Esophagus squamous epithelium (tissue), 5 donors: ENCODE data around the gene SV2C. TPM values are rescaled to one million over a fixed set of nuclear protein-coding genes. Genes with fewer than 3 reads are reported as not detected.

Experiments
- DNase-seq: peaks from one replicate; lab custom pipeline; 2025; lab: John Stamatoyannopoulos, UW
- H3K27ac ChIP-seq, 4 donors: fragments of 200-600 bp; sonication (generic); one replicate each; pipeline ENCODE4 v1.5.1; 2016 to 2019; ENCODE audit warnings: mild to moderate bottlenecking in 1 of 4
- H3K27me3 ChIP-seq, 4 donors: fragments of 200-600 bp; sonication (generic); 1 replicate in 3 of 4; 2 replicates in 1 of 4; pipeline versions ENCODE4 v1.5.1 to v1.6.0; 2017 to 2021; ENCODE audit warnings: antibody characterized with exemption in 1 of 4
- H3K36me3 ChIP-seq, 3 donors: fragments of 200-600 bp; sonication (generic); one replicate each; pipeline ENCODE4 v1.5.1; 2016 to 2019
- H3K4me1 ChIP-seq, 3 donors: fragments of 200-600 bp; sonication (generic); one replicate each; pipeline ENCODE4 v1.5.1; 2017 to 2019
- H3K4me3 ChIP-seq, 4 donors: fragments of 200-600 bp; sonication (generic); 1 replicate in 3 of 4; 2 replicates in 1 of 4; pipeline ENCODE4 v1.5.1; 2016 to 2019; ENCODE audit warnings: mild to moderate bottlenecking in 2 of 4, moderate library complexity in 1 of 4
- H3K9me3 ChIP-seq, 3 donors: fragments of 200-600 bp; sonication (generic); one replicate each; pipeline ENCODE4 v1.5.1; 2016 to 2019
- POLR2A ChIP-seq, 4 donors: fragments of 450-650 bp; IDR thresholded peaks; one replicate each; pipeline ENCODE4 v1.6.1; 2017; ENCODE audit warnings: antibody characterized with exemption in 4 of 4, mild to moderate bottlenecking in 4 of 4, moderate library complexity in 3 of 4
- WGBS, 2 donors: methylation state at CpG; one replicate each; pipeline ENCODE4 v1.1.5; 2018; 5-methylcytosine and 5-hydroxymethylcytosine counted together
- intact Hi-C: fragments of 100-400 bp; cut with DNase I; formaldehyde crosslinking; loops from one replicate; pipeline ENCODE4 v1.15.0; 2022
- total RNA-seq, 4 donors: library from RNA; depleted of rRNA; stranded (reverse); fragments of >200 nt; gene quantifications; one replicate each; pipeline ENCODE4 v1.1.0, GENCODE V29; 2016
- TF ChIP-seq, protein P1 (sequence below), 6 experiments: fragments of 450-650 bp in 4 of 6; fragments of 200-600 bp in 2 of 6; sonication (generic) in 2 of 6; IDR thresholded peaks; one replicate each; pipeline ENCODE4 v1.5.1; 2016 to 2019; ENCODE audit warnings: antibody characterized with exemption in 6 of 6, mild to moderate bottlenecking in 4 of 6, moderate library complexity in 4 of 6
- donor health status: DM: yes; HTN: yes; CAD: no.

SV2C gene
- total RNA-seq, 4 donors from 2014 or later, result under 0.01 to 0.26 (median 0.06) TPM

DNA sequence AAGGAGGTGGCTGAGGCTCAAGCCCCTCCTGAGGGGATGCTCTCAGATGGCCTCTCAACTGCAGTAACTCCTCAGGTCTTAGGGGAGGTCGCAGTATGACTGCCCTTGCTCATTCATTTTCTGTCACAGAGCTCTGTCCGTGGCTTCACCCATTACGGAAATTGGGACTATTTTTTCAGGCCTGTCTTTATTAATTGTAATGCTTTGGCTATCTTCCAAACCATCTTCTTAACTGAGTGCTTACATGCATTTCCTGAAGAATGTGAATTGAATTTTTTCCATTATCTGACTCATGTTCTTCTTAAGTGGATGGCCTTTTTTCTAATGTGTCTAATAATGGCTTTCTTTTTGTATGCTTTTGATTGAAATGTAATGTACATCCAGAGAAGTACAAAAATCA lies 36.4 kb upstream of the SV2C start:
- no peaks in the 10 kb centered on the region for H3K36me3 ChIP-seq
- DNase-seq, result no peak
- H3K9me3 ChIP-seq, result peaks cover 0 to 6% (median 0%) of the 10 kb centered on the region in 3 donors
- no peak overlapping the region for H3K27ac ChIP-seq
- no peak for TF ChIP-seq POLR2A (IDR thresholded peaks at IDR 0.05)
- TF ChIP-seq, protein P1, sequence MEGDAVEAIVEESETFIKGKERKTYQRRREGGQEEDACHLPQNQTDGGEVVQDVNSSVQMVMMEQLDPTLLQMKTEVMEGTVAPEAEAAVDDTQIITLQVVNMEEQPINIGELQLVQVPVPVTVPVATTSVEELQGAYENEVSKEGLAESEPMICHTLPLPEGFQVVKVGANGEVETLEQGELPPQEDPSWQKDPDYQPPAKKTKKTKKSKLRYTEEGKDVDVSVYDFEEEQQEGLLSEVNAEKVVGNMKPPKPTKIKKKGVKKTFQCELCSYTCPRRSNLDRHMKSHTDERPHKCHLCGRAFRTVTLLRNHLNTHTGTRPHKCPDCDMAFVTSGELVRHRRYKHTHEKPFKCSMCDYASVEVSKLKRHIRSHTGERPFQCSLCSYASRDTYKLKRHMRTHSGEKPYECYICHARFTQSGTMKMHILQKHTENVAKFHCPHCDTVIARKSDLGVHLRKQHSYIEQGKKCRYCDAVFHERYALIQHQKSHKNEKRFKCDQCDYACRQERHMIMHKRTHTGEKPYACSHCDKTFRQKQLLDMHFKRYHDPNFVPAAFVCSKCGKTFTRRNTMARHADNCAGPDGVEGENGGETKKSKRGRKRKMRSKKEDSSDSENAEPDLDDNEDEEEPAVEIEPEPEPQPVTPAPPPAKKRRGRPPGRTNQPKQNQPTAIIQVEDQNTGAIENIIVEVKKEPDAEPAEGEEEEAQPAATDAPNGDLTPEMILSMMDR (IDR thresholded peaks at IDR 0.05), result no peak
- WGBS, 2 donors, result 39 to 40% methylated on average over 3 of the region's 3 CpGs
- intact Hi-C loops, result no loop called here
- no peak overlapping the region for H3K4me3 ChIP-seq
- H3K27me3 ChIP-seq, result no peaks in the 10 kb centered on the region
- H3K4me1 ChIP-seq, result no peaks in the 10 kb centered on the region

DNA sequence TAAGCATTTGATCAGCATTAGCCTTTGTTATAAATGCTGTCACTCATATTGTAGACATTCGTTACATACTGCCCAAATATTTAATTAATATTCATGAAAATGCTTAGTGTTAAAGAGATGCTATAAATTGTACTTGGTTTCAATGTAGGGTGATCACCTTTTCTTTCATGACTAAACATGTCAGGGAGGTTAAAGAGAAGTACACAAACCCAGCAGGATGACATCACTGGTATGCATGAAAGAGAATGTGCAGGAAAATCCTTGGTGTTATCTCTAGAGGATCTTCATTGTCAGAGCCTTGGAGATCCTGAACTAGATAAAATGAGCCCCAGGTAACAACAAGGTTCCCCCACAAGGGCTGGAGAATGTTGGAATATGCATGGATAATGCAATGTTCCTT lies 33.0 kb upstream of the SV2C start:
- H3K27ac ChIP-seq, result no peak overlapping the region
- H3K36me3 ChIP-seq, result no peaks in the 10 kb centered on the region
- 50 to 55% methylated on average over 1 of the region's 1 CpG for WGBS, 2 donors
- intact Hi-C loops, result no loop called here
- no peak for DNase-seq
- H3K27me3 ChIP-seq, result no peaks in the 10 kb centered on the region
- no peaks in the 10 kb centered on the region for H3K4me1 ChIP-seq
- TF ChIP-seq POLR2A (IDR thresholded peaks at IDR 0.05), result no peak
- no peak overlapping the region for H3K4me3 ChIP-seq
- H3K9me3 ChIP-seq, result peaks cover 0 to 3% (median 0%) of the 10 kb centered on the region in 3 donors

GRCh38 chr5:76062502-76063041 lies 20.6 kb upstream of the SV2C start:
- no peak for DNase-seq

DNA sequence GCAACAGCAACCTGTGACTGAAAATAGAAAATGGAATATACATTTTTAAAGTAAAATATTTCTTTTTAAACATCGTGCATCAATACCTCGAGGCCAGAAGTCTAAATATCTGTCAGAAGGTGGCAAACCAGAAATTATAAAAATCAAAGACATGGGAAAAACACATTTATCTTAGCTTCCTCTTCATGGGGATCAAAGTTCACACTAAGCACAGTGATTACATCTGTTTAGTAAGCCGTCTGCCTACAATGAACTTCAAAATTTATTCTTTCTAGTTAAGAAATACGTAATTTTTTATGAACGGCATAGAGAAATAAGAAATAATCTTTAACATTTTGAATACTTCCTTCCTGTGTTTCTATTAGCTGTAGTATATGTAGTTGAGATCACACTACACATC lies 17.9 kb upstream of the SV2C start:
- Histone ChIP-seq H3K36me3 (no peaks in the 10 kb centered on the region), H3K4me3 (no peak overlapping the region), H3K9me3 (no peaks in the 10 kb centered on the region), H3K27me3 (no peaks in the 10 kb centered on the region), H3K4me1 (no peaks in the 10 kb centered on the region), H3K27ac (no peak overlapping the region)
- 65 to 72% methylated on average over 5 of the region's 5 CpGs for WGBS, 2 donors
- TF ChIP-seq POLR2A (IDR thresholded peaks at IDR 0.05), result no peak
- TF ChIP-seq, protein P1 (IDR thresholded peaks at IDR 0.05), result no peak
- DNase-seq, result no peak
- intact Hi-C loops, result no loop called here

More at GRCh38 chr5:76062502-76063041, 20.6 kb upstream of the SV2C start:
- TF ChIP-seq, protein P1 (IDR thresholded peaks at IDR 0.05), result no peak
- TF ChIP-seq POLR2A (IDR thresholded peaks at IDR 0.05), result no peak
- WGBS, 2 donors, result 60 to 69% methylated on average over 4 of the region's 4 CpGs
- Histone ChIP-seq H3K4me1 (no peaks in the 10 kb centered on the region), H3K36me3 (no peaks in the 10 kb centered on the region), H3K27ac (no peak overlapping the region), H3K27me3 (no peaks in the 10 kb centered on the region), H3K9me3 (no peaks in the 10 kb centered on the region), H3K4me3 (no peak overlapping the region)
- intact Hi-C loops, result no loop called here

GRCh38 chr5:76069061-76069735 lies 14.0 kb upstream of the SV2C start:
- no peaks in the 10 kb centered on the region for H3K36me3 ChIP-seq

More at GRCh38 chr5:76069061-76069735, 14.0 kb upstream of the SV2C start:
- intact Hi-C loops, result no loop called here
- Histone ChIP-seq H3K9me3 (no peaks in the 10 kb centered on the region), H3K4me1 (no peaks in the 10 kb centered on the region), H3K27ac (no peak overlapping the region), H3K4me3 (no peak overlapping the region), H3K27me3 (peaks cover 0 to 3% (median 0%) of the 10 kb centered on the region in 4 donors)
- TF ChIP-seq, protein P1 (IDR thresholded peaks at IDR 0.05), result no peak
- TF ChIP-seq POLR2A (IDR thresholded peaks at IDR 0.05), result no peak
- DNase-seq, result no peak
- WGBS, 2 donors, result 66 to 73% methylated on average over 4 of the region's 4 CpGs
